Transverse colon (tissue), 4 donors: ENCODE results near the gene ANGPTL1.

Experiments used
- CTCF ChIP-seq, 5 experiments: fragments of 200-600 bp in 3 of 5; fragments of 450-650 bp in 2 of 5; sonication (generic) in 3 of 5; IDR thresholded peaks; 1 replicate in 2 of 5; 2 replicates in 3 of 5; pipeline ENCODE4 v1.5.1; 2016 to 2017; ENCODE audit warnings: antibody characterized with exemption in 5 of 5, inconsistent platforms in 3 of 5, mild to moderate bottlenecking in 2 of 5, moderate library complexity in 1 of 5
- EP300 ChIP-seq: sonication (generic); formaldehyde crosslinking; IDR thresholded peaks from one replicate; pipeline ENCODE4 v1.6.1; 2017; ENCODE audit warnings: antibody characterized with exemption, low read depth
- POLR2A ChIP-seq: fragments of 450-650 bp; IDR thresholded peaks from one replicate; pipeline ENCODE4 v1.6.1; 2016; ENCODE audit warnings: antibody characterized with exemption, mild to moderate bottlenecking, moderate library complexity
- POLR2AphosphoS5 ChIP-seq, 3 donors: sonication (generic); formaldehyde crosslinking; IDR thresholded peaks; one replicate each; pipeline ENCODE4 v1.6.1; 2016; ENCODE audit warnings: antibody characterized with exemption in 3 of 3

- peak in 1 of 3 donors; percentile 5 for TF ChIP-seq POLR2AphosphoS5 (IDR thresholded peaks at IDR 0.05)
- no peak for TF ChIP-seq CTCF (IDR thresholded peaks at IDR 0.05)
- TF ChIP-seq POLR2A = no peak
- no peak for TF ChIP-seq EP300
These were observed 3.2 kb downstream of the ANGPTL1 start for GRCh38 chr1:178867670-178868069.
